ENCODE results near the gene ELMO1.

ELMO1 gene

GRCh38 chr7:37462138-37462537, 13.5 kb upstream of the ELMO1 start:
- peak; percentile 66 for DNase-seq

- DNase-seq: no peak
These were observed 6.4 kb upstream of the ELMO1 start for GRCh38 chr7:37455081-37455480.

GRCh38 chr7:37452346-37452745, 3.7 kb upstream of the ELMO1 start:
- DNase-seq: no peak

GRCh38 chr7:37450035-37450434, 1.4 kb upstream of the ELMO1 start:
- no peak for DNase-seq

GRCh38 chr7:37449621-37450020, 957 bp upstream of the ELMO1 start:
- no peak for DNase-seq

- DNase-seq: no peak
These were observed 541 bp downstream of the ELMO1 start for GRCh38 chr7:37448011-37448635.

GRCh38 chr7:37446371-37446770, 2.3 kb downstream of the ELMO1 start:
- DNase-seq: peak; percentile 25

GRCh38 chr7:37445790-37446189, 2.9 kb downstream of the ELMO1 start:
- DNase-seq: peak; percentile 30

- DNase-seq: peak; percentile 94
These were observed 3.5 kb downstream of the ELMO1 start for GRCh38 chr7:37445064-37445723.

GRCh38 chr7:37443627-37444026, 5.0 kb downstream of the ELMO1 start:
- no peak for DNase-seq

GRCh38 chr7:37442268-37442667, 6.4 kb downstream of the ELMO1 start:
- no peak for DNase-seq

- DNase-seq: no peak
These were observed 6.8 kb downstream of the ELMO1 start for GRCh38 chr7:37441816-37442215.

GRCh38 chr7:37441386-37441760, 7.3 kb downstream of the ELMO1 start:
- DNase-seq: peak; percentile 10

GRCh38 chr7:37440738-37441385, 7.8 kb downstream of the ELMO1 start:
- DNase-seq: no peak

- no peak for DNase-seq
These were observed 9.0 kb downstream of the ELMO1 start for GRCh38 chr7:37439653-37440026.

GRCh38 chr7:37438906-37439652, 9.6 kb downstream of the ELMO1 start:
- DNase-seq: no peak

GRCh38 chr7:37435156-37435855, 13.4 kb downstream of the ELMO1 start:
- DNase-seq: no peak

GRCh38 chr7:37434529-37434928, 14.1 kb downstream of the ELMO1 start:
- DNase-seq: no peak

GRCh38 chr7:37433166-37433565, 15.5 kb downstream of the ELMO1 start:
- DNase-seq: no peak

- DNase-seq: peak; percentile 58
These were observed 16.3 kb downstream of the ELMO1 start for GRCh38 chr7:37432281-37432920.

GRCh38 chr7:37431413-37431812, 17.3 kb downstream of the ELMO1 start:
- DNase-seq: no peak

GRCh38 chr7:37430640-37431039, 18.0 kb downstream of the ELMO1 start:
- no peak for DNase-seq

GRCh38 chr7:37430171-37430570, 18.5 kb downstream of the ELMO1 start:
- no peak for DNase-seq
